Neural cell (in vitro differentiated cells): ENCODE results near the gene AJUBA.

Experiments
- CTCF ChIP-seq: fragments of 450-650 bp; IDR thresholded peaks from 2 replicates; pipeline ENCODE4 v1.5.1; 2014; ENCODE audit warnings: antibody characterized with exemption, mild to moderate bottlenecking, moderate library complexity; ENCODE audit not compliant: poor library complexity, severe bottlenecking
- EP300 ChIP-seq: fragments of 450-650 bp; conservative IDR thresholded peaks from 2 replicates; pipeline ENCODE4 v1.6.1; 2014; ENCODE audit warnings: antibody characterized with exemption, mild to moderate bottlenecking, moderate library complexity; ENCODE audit not compliant: poor library complexity, severe bottlenecking
- EZH2 ChIP-seq: fragments of 200-600, 300-800 bp; shearing (Covaris generic), sonication (generic); IDR thresholded peaks from 2 replicates; pipeline ENCODE4 v1.6.1; 2014; ENCODE audit warnings: antibody characterized with exemption, low read length, borderline replicate concordance, mild to moderate bottlenecking; ENCODE audit not compliant: insufficient read depth, poor library complexity, severe bottlenecking
- MXI1 ChIP-seq: fragments of 450-650 bp; conservative IDR thresholded peaks from 2 replicates; pipeline ENCODE4 v1.6.1; 2014; ENCODE audit warnings: antibody characterized with exemption, mild to moderate bottlenecking; ENCODE audit not compliant: poor library complexity, severe bottlenecking
- POLR2AphosphoS5 ChIP-seq: IDR thresholded peaks from 2 replicates; pipeline ENCODE4 v1.6.1; 2012
- RAD21 ChIP-seq: fragments of 450-650 bp; conservative IDR thresholded peaks from 2 replicates; pipeline ENCODE4 v1.6.1; 2014; ENCODE audit warnings: antibody characterized with exemption, mild to moderate bottlenecking, moderate library complexity
- REST ChIP-seq: IDR thresholded peaks from 2 replicates; pipeline ENCODE4 v1.6.1; 2012; ENCODE audit warnings: borderline replicate concordance
- SMC3 ChIP-seq: fragments of 450-650 bp; conservative IDR thresholded peaks from 2 replicates; pipeline ENCODE4 v1.6.1; 2014; ENCODE audit warnings: antibody characterized with exemption, mild to moderate bottlenecking, moderate library complexity; ENCODE audit not compliant: poor library complexity
- TAF1 ChIP-seq: IDR thresholded peaks from 2 replicates; pipeline ENCODE4 v1.6.1; 2012; ENCODE audit warnings: low read depth

- TF ChIP-seq CTCF, result no peak
- TF ChIP-seq MXI1, result no peak
- TF ChIP-seq EZH2, result no peak
- no peak for TF ChIP-seq POLR2AphosphoS5
- TF ChIP-seq RAD21, result no peak
- TF ChIP-seq SMC3, result no peak
- no peak for TF ChIP-seq TAF1
- TF ChIP-seq EP300, result no peak
- TF ChIP-seq REST, result no peak
Observed at GRCh38 chr14:22979748-22980392, 2.5 kb downstream of the AJUBA start.
